HuH-7.5 (cell line): ENCODE results near the gene RPL10.
"Not testable (repeated sequence)": the region's sequence is repeated elsewhere in the genome, so short reads cannot be mapped to it uniquely, and the experiment has no call there.

Experiments used
- DNase-seq: peaks from one replicate; pipeline ENCODE4 v3.0.0; 2011; ENCODE audit warnings: low spot score

Gene RPL10

GRCh38 chrX:154378059-154378798, 19.9 kb upstream of the RPL10 start:
- DNase-seq, result no peak

GRCh38 chrX:154378799-154379568, 19.2 kb upstream of the RPL10 start, which contains the start of gene EMD:
Gene EMD, plus strand, starts transcription at chrX:154379295. Its CDS starts 190 bp downstream, at chrX:154379485.
- DNase-seq, result peak; percentile 84

GRCh38 chrX:154379569-154379951, 18.6 kb upstream of the RPL10 start:
- no peak for DNase-seq

DNA sequence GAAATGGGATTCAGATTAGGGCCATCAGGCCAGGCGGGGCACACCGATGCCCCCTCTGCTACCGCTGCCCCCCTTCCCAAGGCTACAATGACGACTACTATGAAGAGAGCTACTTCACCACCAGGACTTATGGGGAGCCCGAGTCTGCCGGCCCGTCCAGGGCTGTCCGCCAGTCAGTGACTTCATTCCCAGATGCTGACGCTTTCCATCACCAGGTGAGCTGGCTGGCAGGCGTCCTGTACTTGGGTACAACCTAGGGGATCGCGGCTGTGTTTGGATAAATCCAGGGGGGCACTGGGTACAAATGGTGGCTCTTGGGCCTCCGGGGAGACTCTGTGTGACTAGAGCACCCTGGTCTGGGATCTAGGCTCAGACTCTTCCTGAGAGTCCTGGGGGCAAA, 18.0 kb upstream of the RPL10 start:
- no peak for DNase-seq

GRCh38 chrX:154380787-154381186, 17.4 kb upstream of the RPL10 start:
- no peak for DNase-seq

- no peak for DNase-seq
These were observed 16.9 kb upstream of the RPL10 start for GRCh38 chrX:154381271-154381670.

GRCh38 chrX:154382483-154383069, 15.6 kb upstream of the RPL10 start:
- no peak for DNase-seq

GRCh38 chrX:154383359-154384283, 14.6 kb upstream of the RPL10 start:
- DNase-seq, result no peak

DNA sequence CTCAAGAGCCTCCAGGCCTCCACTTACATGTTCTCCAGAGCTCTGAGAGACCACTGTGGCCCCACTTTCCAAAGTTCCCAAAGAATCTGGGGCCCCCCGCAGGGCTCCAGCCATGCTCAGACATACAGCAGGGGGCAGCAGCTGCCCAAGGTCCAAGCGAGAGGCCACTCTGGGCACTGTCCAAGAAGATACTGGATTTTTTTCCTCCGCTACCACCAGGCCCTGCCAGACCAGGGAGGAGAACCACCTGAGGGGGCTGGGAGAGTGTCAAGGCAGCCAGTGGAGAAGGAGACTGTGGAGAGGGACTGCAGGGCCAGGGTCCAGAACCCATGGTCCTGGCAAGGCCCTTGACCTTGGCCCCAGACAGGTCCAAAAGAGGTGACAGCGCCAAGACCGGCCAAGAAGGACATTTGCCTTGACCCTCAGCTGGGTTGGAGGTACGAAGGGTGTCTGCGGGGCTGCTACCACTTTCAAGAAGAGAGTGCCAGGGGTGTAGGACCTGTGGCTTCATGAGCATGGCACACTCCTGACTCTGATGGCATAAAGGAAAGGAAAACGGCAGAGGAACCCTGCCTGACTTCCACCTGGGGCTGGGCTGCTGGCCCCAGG, 13.8 kb upstream of the RPL10 start:
- DNase-seq, result no peak

- DNase-seq, result not testable (repeated sequence)
These were observed 10.1 kb upstream of the RPL10 start for GRCh38 chrX:154388094-154388493.

DNA sequence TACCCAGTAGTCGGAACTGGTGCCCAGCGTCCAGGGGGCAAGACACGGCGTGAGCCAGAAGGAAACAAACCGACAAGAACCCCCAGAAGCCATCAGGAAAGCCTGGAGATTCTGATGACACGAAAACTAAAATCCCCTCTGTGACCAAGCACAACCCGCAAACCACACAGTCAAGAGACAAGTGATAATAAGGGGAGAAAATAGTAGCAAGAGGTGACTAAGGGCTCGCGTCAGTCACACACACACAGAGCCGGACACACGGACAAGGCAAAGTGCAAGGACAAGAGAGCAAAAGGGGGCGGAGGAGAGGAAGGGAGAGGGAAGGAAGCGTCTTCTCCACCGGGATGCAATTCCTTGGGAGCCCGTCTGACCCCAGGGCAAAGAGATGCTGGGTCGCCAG, 9.5 kb upstream of the RPL10 start:
- not testable (repeated sequence) for DNase-seq

DNA sequence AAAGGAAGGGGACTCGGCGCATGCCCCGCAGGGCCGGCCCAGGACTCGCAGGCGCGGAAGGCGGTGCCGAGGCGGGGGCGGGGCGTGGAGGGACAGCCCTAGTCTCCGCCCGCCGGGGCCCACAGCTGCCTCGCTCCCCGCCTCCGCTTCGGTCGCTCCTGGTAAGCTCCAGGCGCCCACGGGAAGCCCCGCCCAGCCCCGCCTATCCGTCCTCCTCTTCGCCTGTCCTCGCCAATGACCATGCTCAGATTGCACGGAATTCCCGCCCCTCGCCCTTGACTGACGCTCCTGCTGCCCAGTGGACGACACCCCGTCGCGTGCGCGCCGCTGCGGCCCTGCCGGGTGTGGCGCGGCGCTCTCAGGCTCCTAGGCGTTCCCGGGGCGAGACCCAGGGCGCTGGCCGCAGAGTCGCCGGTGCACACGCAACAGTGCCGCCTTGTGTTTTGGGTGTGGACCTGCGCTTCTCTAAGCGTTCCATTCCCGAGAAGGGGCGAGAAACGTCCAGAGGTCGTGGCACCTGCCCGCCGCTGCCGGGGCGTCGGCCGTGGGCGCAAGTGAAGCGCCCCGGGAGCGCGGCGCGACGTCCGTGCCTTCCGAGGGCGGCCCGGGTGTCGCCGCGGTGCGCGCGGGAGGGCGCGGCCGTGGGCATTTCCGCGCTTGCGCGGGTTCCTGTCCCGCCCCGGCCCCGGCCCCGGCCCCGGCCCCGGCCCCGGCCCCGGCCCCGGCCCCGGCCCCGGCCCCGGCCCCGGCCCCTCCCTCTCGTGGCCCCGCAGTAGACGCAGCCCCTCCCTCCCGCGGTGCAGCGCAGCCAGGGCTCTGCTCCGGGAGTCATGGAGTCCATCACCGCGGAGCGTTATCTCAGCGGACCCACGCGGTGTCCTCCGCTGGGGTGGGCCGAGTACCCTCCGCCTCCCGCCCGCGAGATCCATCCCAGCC, 8.1 kb upstream of the RPL10 start:
- not testable (repeated sequence) for DNase-seq

GRCh38 chrX:154396363-154396762, 1.8 kb upstream of the RPL10 start:
- not testable (repeated sequence) for DNase-seq

- DNase-seq, result peak; percentile 54
These were observed 947 bp upstream of the RPL10 start for GRCh38 chrX:154396973-154397887.

DNA sequence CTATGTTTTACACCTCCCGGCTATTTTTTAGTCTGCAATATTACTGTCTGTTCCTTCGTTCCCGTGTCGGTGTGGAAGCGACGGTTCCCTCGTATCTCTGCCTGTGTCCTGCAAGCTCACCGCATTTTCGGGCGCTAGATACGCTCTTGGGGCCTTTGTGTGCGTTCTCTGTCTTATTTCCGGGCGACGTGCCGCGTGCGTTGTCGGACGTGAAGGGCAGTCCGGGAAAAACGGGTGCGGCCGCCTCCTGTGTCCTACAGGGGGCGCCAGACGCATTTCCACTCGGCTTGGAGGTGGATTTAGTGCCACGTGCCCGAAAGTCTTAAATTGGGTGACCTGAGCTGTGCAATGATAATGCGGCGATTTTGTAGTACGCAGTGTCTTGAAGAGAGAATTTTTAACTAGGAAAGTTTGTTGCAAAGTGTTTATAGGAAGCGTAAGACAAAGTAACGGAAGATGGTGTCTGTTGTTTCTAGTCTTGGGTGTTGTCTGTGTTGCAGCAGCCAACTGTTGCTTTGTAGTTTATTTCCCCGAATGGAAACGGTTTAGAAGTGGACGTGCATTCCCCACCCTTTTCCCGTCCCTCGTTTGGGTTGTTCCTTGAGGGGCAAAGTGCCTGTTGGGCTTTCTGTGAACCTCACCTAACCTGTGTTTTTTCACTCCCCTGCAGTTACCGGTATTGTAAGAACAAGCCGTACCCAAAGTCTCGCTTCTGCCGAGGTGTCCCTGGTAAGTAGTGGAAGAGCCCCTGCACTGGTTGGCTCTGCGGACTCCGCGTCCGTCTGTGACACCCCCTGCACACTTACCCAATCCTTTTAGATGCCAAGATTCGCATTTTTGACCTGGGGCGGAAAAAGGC, 720 bp downstream of the RPL10 start:
- DNase-seq, result no peak

DNA sequence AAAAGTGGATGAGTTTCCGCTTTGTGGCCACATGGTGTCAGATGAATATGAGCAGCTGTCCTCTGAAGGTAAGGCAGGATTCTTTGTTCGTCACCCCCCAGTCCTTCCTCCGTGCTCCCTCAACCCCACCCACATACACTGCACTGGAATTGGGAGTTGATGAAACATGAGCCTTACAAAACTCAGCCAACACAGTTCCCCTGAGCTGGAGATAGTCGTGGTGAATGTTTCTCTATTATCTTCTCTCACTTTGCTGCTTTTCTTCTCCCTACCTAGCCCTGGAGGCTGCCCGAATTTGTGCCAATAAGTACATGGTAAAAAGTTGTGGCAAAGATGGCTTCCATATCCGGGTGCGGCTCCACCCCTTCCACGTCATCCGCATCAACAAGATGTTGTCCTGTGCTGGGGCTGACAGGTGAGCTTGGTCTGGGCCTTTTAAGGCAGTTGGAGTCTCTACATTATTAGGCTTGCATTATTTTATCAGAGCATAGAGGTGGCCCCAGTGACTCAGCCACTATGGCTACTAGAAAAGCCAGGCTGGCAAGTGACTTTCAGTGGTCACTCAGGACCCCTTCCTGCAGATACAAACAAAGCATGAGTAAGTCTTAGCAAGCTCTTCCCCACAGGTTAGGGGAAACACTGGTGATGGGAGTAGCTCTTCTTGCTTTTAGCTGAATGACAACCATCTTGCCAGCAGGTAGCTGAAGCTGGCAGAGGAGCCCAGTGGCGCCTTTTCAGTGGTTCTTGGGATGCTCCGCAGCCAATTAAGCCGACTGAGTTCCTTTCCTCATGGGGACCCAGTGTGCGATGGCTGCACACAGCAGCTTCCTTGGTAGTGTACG, 1.6 kb downstream of the RPL10 start:
- DNase-seq, result no peak

GRCh38 chrX:154400369-154400817, 2.2 kb downstream of the RPL10 start:
- DNase-seq, result not testable (repeated sequence)
